Small intestine (tissue), 7 donors: ENCODE data around the gene VAC14. TPM values are rescaled to one million over a fixed set of nuclear protein-coding genes. Genes with fewer than 3 reads are reported as not detected.

Source experiments
- DNase-seq, 2 donors: peaks; one replicate each; pipeline versions ENCODE4 v3.0.0 to v3.0.0-alpha.2; 2013
- FAIRE-seq: peaks from 2 replicates; lab custom pipeline; 2012; peaks lifted over from hg19 to GRCh38; lab: Jason Lieb, UNC
- H3K27ac ChIP-seq, 3 donors: one replicate each; pipeline ENCODE4 v1.5.1; 2013; ENCODE audit warnings: low read length in 2 of 3, mild to moderate bottlenecking in 2 of 3, control low read depth in 1 of 3, inconsistent platforms in 1 of 3, low read depth in 1 of 3, moderate library complexity in 1 of 3
- H3K27me3 ChIP-seq, 3 donors: one replicate each; pipeline ENCODE4 v1.6.1; 2013; ENCODE audit warnings: low read length in 3 of 3, inconsistent platforms in 1 of 3; ENCODE audit not compliant: control insufficient read depth in 3 of 3, insufficient read depth in 3 of 3
- H3K36me3 ChIP-seq, 3 donors: one replicate each; pipeline ENCODE4 v1.6.1; 2013; ENCODE audit warnings: low read length in 3 of 3, inconsistent platforms in 1 of 3, low read depth in 1 of 3, mild to moderate bottlenecking in 1 of 3, moderate library complexity in 1 of 3; ENCODE audit not compliant: control insufficient read depth in 3 of 3, insufficient read depth in 2 of 3
- H3K4me1 ChIP-seq, 3 donors: one replicate each; pipeline ENCODE4 v1.6.1; 2013; ENCODE audit warnings: low read length in 2 of 3, inconsistent platforms in 1 of 3, low read depth in 1 of 3, mild to moderate bottlenecking in 1 of 3, moderate library complexity in 1 of 3; ENCODE audit not compliant: control insufficient read depth in 3 of 3, insufficient read depth in 2 of 3
- H3K4me3 ChIP-seq, 3 donors: one replicate each; pipeline ENCODE4 v1.5.1; 2013; ENCODE audit warnings: low read length in 3 of 3, control low read depth in 1 of 3, inconsistent platforms in 1 of 3, low read depth in 1 of 3, mild to moderate bottlenecking in 1 of 3, moderate library complexity in 1 of 3
- H3K9me3 ChIP-seq, 2 donors: one replicate each; pipeline ENCODE4 v1.6.1; 2013; ENCODE audit warnings: low read depth in 1 of 2, low read length in 1 of 2; ENCODE audit not compliant: control insufficient read depth in 2 of 2, insufficient read depth in 1 of 2
- WGBS, 3 donors: extraction: QIAGEN DNeasy Blood & Tissue Kit; methylation state at CpG; one replicate each; pipeline ENCODE4 v1.1.7; 2013; 5-methylcytosine and 5-hydroxymethylcytosine counted together
- polyA plus RNA-seq, 4 donors: library from polyadenylated mRNA; stranded (reverse) in 3 of 4; unstranded in 1 of 4; fragments of 200-250 nt in 3 of 4; fragments of 120-200 nt in 1 of 4; gene quantifications; one replicate each; pipeline versions ENCODE4 v1.2.1 to v1.2.3, GENCODE V29; 2013
- donor health status: healthy with polysubstance abuse.
- donor health status: control.
- donor health status: control.
- donor health status: Bipolar disorder and iron deficiency.
- donor health status: healthy.

VAC14 gene
- polyA plus RNA-seq, 4 donors: 26.6 to 38.7 (median 32.0) TPM

DNA sequence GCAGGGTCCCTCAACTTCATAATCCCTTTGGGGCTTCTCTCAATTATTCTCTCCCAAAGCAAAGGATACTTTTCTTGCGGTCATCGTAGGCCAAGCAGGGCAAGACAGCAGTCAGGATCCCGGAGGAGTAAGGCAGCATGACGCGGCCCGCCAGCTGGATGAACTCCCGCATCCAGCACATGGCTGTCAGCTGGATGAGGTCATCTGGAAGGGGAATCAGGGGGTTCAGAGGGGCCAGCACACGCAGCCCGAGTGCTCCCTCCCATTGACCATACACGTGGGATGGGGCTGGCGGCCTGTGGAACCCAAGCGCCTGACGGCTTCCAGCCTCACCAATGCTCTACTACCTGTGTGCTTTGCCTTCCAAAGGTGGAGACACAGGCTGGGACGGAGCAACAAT lies 19.2 kb downstream of the VAC14 start:
- no peak for FAIRE-seq
- DNase-seq: no peak
- Histone ChIP-seq H3K4me1 (no peaks in the 10 kb centered on the region), H3K9me3 (peaks cover 0 to 5% of the 10 kb centered on the region in 2 donors), H3K27ac (no peak overlapping the region), H3K36me3 (peaks cover 27 to 86% (median 42%) of the 10 kb centered on the region in 3 donors), H3K27me3 (no peaks in the 10 kb centered on the region), H3K4me3 (no peak overlapping the region)
- WGBS, 3 donors: 94 to 98% (median 98%) methylated on average over 14 of the region's 14 CpGs

DNA sequence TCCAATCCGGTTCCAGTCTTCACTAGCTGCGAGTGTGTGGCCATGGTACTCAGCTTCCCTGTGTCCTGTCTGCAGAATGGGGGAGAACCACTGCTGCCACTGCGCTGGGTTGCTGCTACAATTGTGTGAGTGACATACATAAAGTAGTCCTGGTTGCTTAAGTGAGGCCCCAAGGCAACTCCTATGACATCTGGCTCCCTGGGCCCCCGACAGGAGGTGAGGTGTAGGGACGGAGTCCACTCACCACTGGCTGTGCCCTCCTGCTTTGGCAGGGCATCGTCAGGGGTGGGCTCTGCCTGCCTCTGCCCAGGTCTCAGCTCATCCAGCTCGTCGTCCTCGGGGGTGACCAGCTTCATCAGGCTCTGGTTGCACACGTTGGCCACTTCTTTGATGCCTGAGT lies 20.4 kb downstream of the VAC14 start:
- WGBS, 3 donors: 95 to 97% (median 97%) methylated on average over 10 of the region's 10 CpGs
- H3K9me3 ChIP-seq: peaks cover 0 to 5% of the 10 kb centered on the region in 2 donors
- no peaks in the 10 kb centered on the region for H3K4me1 ChIP-seq
- no peak overlapping the region for H3K4me3 ChIP-seq
- H3K36me3 ChIP-seq: peaks cover 27 to 77% (median 38%) of the 10 kb centered on the region in 3 donors
- no peak overlapping the region for H3K27ac ChIP-seq
- no peaks in the 10 kb centered on the region for H3K27me3 ChIP-seq
- no peak for DNase-seq
- no peak for FAIRE-seq

DNA sequence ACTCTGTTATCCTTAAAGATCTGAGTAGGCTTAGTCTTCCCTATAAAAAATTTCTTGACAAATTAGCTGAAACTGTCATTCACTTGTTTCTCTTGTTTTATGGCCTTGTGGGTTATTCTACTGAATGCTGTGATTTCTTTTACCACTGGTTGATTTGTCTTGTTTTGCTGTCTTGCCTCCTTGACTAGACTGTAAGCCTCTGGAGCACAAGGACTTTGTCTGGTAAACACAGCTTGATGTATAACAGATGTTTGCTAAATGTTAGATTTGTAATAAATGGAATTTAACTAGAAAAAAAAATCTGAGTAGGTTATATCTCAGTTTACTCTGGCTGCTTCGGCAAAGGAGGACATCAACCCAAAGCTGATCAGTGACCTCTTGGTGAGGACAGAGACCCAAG lies 21.6 kb downstream of the VAC14 start:
- FAIRE-seq (no peak), DNase-seq (no peak)
- Histone ChIP-seq H3K4me1 (no peaks in the 10 kb centered on the region), H3K27me3 (no peaks in the 10 kb centered on the region), H3K4me3 (no peak overlapping the region), H3K36me3 (peaks cover 27 to 72% (median 33%) of the 10 kb centered on the region in 3 donors), H3K27ac (no peak overlapping the region), H3K9me3 (peaks cover 0 to 5% of the 10 kb centered on the region in 2 donors)
- WGBS, 3 donors: 70 to 100% (median 94%) methylated on average over 1 of the region's 1 CpG

DNA sequence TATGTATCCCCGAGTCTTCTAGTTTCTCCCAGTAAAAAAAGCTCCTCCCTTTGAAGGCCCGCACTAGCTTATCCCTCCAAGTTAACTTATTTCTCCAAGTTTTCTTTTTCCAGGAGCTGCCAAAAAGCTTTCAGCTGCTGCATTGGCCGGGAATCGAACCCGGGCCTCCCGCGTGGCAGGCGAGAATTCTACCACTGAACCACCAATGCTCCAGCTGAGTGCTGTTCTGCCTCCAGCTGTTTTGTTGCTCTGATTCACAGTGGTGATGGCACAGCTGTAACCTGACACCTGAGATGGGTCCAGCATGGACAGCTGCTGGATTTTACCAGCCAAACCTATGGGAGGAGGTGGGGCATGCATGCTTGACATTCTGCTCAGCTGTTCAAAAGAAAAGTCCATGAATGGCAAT lies 22.1 kb downstream of the VAC14 start:
- Histone ChIP-seq H3K27ac (no peak overlapping the region), H3K4me1 (no peaks in the 10 kb centered on the region), H3K27me3 (no peaks in the 10 kb centered on the region), H3K4me3 (no peak overlapping the region), H3K36me3 (peaks cover 27 to 72% (median 35%) of the 10 kb centered on the region in 3 donors), H3K9me3 (peaks cover 0 to 5% of the 10 kb centered on the region in 2 donors)
- WGBS, 3 donors: 62 to 95% (median 87%) methylated on average over 8 of the region's 8 CpGs
- DNase-seq (peak in 1 of 2 donors; percentile 32), FAIRE-seq (no peak)

DNA sequence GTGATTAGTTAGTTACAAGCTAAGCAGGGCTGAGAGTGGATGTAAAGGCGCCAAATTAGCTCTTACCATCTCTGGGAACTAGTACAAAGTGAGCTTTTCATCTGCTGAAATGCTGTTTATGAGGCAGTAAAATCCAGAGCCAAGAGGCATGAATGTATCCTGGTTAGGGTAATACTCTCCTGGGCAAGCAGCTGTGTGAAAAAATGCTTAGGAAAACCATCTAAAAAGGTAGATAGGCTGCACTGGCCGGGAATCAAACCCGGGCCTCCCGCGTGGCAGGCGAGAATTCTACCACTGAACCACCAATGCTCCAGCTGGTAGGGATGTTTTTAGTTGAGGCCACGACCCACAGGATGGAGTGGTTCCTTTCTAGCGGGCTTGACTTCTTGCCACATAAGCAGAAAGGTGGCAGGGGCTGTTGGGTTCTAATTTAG lies 23.0 kb downstream of the VAC14 start:
- Histone ChIP-seq H3K4me1 (no peaks in the 10 kb centered on the region), H3K36me3 (peaks cover 19 to 66% (median 31%) of the 10 kb centered on the region in 3 donors), H3K27ac (no peak overlapping the region), H3K4me3 (no peak overlapping the region), H3K9me3 (peaks cover 0 to 5% of the 10 kb centered on the region in 2 donors), H3K27me3 (no peaks in the 10 kb centered on the region)
- 87 to 97% (median 91%) methylated on average over 8 of the region's 8 CpGs for WGBS, 3 donors
- no peak for FAIRE-seq
- no peak for DNase-seq

DNA sequence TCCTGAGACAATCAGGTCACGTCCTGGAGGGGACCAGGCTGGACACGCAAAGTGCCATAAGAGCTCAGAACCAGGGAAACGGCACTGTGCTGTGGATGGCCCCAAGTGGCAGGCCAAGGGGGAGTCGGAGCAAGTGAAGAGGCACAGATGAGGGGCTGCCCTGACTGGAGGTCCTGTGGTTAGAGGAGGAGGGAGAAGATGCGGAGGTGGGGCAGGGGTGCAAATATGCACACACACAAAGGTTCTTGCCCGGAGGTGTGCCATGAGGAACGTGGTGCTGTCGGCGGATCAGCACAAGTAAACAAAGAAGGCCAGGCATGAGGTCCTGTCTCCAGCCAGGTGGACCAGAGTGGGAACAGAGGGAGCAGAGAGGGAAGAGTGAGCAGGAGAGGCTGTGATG lies 23.5 kb downstream of the VAC14 start:
- Histone ChIP-seq H3K36me3 (peaks cover 16 to 62% (median 28%) of the 10 kb centered on the region in 3 donors), H3K4me1 (no peaks in the 10 kb centered on the region), H3K27ac (no peak overlapping the region), H3K9me3 (peaks cover 0 to 5% of the 10 kb centered on the region in 2 donors), H3K4me3 (no peak overlapping the region), H3K27me3 (no peaks in the 10 kb centered on the region)
- no peak for DNase-seq
- 88 to 97% (median 91%) methylated on average over 9 of the region's 9 CpGs for WGBS, 3 donors
- no peak for FAIRE-seq

DNA sequence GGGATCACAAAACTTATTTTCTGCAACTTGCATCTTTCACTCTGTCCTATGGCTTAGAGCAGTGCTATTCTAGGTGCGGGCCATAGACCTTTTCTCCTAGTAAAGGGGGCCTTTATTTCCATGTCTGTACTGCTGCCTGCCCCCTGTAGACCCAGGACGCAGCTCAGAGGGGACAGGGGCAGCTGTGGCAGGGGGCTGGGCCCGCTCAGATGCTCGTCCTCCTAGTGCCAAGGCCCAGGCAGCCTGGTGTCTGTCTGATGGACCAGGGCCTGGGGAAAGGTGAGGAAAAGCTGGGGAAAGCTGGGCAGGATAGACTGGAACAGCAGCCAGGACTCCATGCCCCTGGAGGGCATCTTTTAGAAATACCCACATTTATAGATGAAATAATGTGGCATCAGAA lies 25.6 kb downstream of the VAC14 start:
- H3K4me3 ChIP-seq: no peak overlapping the region
- peaks cover 4 to 60% (median 17%) of the 10 kb centered on the region in 3 donors for H3K36me3 ChIP-seq
- H3K27ac ChIP-seq: no peak overlapping the region
- WGBS, 3 donors: 91 to 96% (median 93%) methylated on average over 4 of the region's 4 CpGs
- H3K4me1 ChIP-seq: no peaks in the 10 kb centered on the region
- FAIRE-seq (no peak), DNase-seq (no peak)
- H3K9me3 ChIP-seq: no peaks in the 10 kb centered on the region
- H3K27me3 ChIP-seq: no peaks in the 10 kb centered on the region

DNA sequence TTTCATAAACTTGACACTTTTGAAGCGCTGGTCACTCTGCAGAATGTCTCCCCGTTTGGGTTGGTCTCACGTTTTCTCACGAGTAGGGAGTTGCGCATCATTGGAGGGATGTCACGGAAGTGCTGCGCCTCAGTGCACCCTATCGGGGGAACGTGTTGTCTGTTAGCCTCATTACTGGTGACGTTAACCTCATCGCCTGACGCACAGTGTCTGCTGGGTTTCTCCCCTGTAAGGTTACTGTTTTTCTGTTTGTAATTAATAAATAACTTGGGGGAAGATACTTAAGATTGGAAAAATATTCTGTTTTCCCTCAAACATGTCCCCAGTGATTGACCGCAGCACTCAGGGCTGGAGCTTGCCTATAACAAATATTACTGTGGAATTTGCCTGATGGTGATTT lies 26.7 kb downstream of the VAC14 start:
- no peak for FAIRE-seq
- 91 to 96% (median 94%) methylated on average over 13 of the region's 13 CpGs for WGBS, 3 donors

DNA sequence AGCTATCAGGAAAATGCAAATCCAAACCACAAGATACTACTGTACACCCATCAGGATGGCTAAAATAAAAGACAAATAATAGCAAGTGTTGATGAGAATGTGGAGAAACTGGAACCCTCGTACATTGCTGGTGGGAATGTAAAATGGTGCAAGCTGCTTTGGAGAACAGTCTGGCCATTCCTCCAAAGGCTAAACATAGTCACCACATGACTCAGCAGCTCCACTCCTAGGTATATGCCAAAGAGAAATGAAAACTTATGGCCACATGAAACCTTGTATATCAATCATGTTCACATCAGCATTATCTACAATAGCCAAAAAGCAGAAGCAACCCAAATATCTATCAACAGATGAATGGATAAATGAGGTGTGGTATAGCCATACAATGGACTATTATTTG lies 28.5 kb downstream of the VAC14 start:
- peaks cover 3 to 64% (median 15%) of the 10 kb centered on the region in 3 donors for H3K36me3 ChIP-seq
- no peaks in the 10 kb centered on the region for H3K27me3 ChIP-seq
- no peak overlapping the region for H3K4me3 ChIP-seq
- DNase-seq: no peak
- no peak overlapping the region for H3K27ac ChIP-seq
- WGBS, 3 donors: 91 to 100% (median 96%) methylated on average over 1 of the region's 1 CpG
- no peaks in the 10 kb centered on the region for H3K9me3 ChIP-seq
- H3K4me1 ChIP-seq: no peaks in the 10 kb centered on the region
- FAIRE-seq: no peak

More for the DNA sequence above, 26.7 kb downstream of the VAC14 start:
- H3K27ac ChIP-seq: no peak overlapping the region
- H3K36me3 ChIP-seq: peaks cover 3 to 62% (median 19%) of the 10 kb centered on the region in 3 donors
- H3K4me3 ChIP-seq: no peak overlapping the region
- no peak for DNase-seq
- no peaks in the 10 kb centered on the region for H3K27me3 ChIP-seq
- H3K9me3 ChIP-seq: no peaks in the 10 kb centered on the region
- H3K4me1 ChIP-seq: no peaks in the 10 kb centered on the region
